ENCODE data around the gene SLC28A1.

Gene SLC28A1

GRCh38 chr15:84937144-84937543, 52.7 kb downstream of the SLC28A1 start:
- DNase-seq (ENCODE audit: low read depth in 1 of 2, low spot score in 1 of 2) = no peak

- no peak for DNase-seq (ENCODE audit: low read depth in 1 of 2, low spot score in 1 of 2)
Observed at GRCh38 chr15:84938726-84939125, 54.3 kb downstream of the SLC28A1 start.

GRCh38 chr15:84940399-84940798, 55.9 kb downstream of the SLC28A1 start:
- DNase-seq (ENCODE audit: low read depth in 1 of 2, low spot score in 1 of 2) = no peak

- DNase-seq (ENCODE audit: low read depth in 1 of 2, low spot score in 1 of 2) = no peak
Observed at GRCh38 chr15:84942456-84942855, 58.0 kb downstream of the SLC28A1 start.

GRCh38 chr15:84944311-84944710, 59.8 kb downstream of the SLC28A1 start:
- DNase-seq (ENCODE audit: low read depth in 1 of 2, low spot score in 1 of 2) = no peak

GRCh38 chr15:84944861-84945260, 60.4 kb downstream of the SLC28A1 start:
- DNase-seq (ENCODE audit: low read depth in 1 of 2, low spot score in 1 of 2) = no peak

GRCh38 chr15:84946772-84947489, 62.5 kb downstream of the SLC28A1 start:
- DNase-seq (ENCODE audit: low read depth in 1 of 2, low spot score in 1 of 2) = no peak

- no peak for DNase-seq (ENCODE audit: low read depth in 1 of 2, low spot score in 1 of 2)
Observed at GRCh38 chr15:84947947-84948830, 63.7 kb downstream of the SLC28A1 start.

- DNase-seq (ENCODE audit: low read depth in 1 of 2, low spot score in 1 of 2) = no peak
Observed at GRCh38 chr15:84949043-84949442, 64.6 kb downstream of the SLC28A1 start.

- DNase-seq (ENCODE audit: low read depth in 1 of 2, low spot score in 1 of 2) = no peak
Observed at GRCh38 chr15:84949845-84950569, 65.5 kb downstream of the SLC28A1 start.

- DNase-seq (ENCODE audit: low read depth in 1 of 2, low spot score in 1 of 2) = no peak
Observed at GRCh38 chr15:84950570-84951111, 66.2 kb downstream of the SLC28A1 start.

- no peak for DNase-seq (ENCODE audit: low read depth in 1 of 2, low spot score in 1 of 2)
Observed at GRCh38 chr15:84951736-84952135, 67.3 kb downstream of the SLC28A1 start.

GRCh38 chr15:84953136-84953535, 68.7 kb downstream of the SLC28A1 start:
- no peak for DNase-seq (ENCODE audit: low read depth in 1 of 2, low spot score in 1 of 2)

- DNase-seq (ENCODE audit: low read depth in 1 of 2, low spot score in 1 of 2) = no peak
Observed at GRCh38 chr15:84953726-84954125, 69.3 kb downstream of the SLC28A1 start.

- peak; percentile 11 to 13 for DNase-seq (ENCODE audit: low read depth in 1 of 2, low spot score in 1 of 2)
Observed at GRCh38 chr15:84955089-84955848, 70.8 kb downstream of the SLC28A1 start.

- no peak for DNase-seq (ENCODE audit: low read depth in 1 of 2, low spot score in 1 of 2)
Observed at GRCh38 chr15:84956199-84956598, 71.7 kb downstream of the SLC28A1 start.

- no peak for DNase-seq (ENCODE audit: low read depth in 1 of 2, low spot score in 1 of 2)
Observed at GRCh38 chr15:84960391-84961113, 76.1 kb downstream of the SLC28A1 start.

GRCh38 chr15:84961114-84961452, 76.6 kb downstream of the SLC28A1 start:
- no peak for DNase-seq (ENCODE audit: low read depth in 1 of 2, low spot score in 1 of 2)

- no peak for DNase-seq (ENCODE audit: low read depth in 1 of 2, low spot score in 1 of 2)
Observed at GRCh38 chr15:84961707-84962106, 77.2 kb downstream of the SLC28A1 start.

- no peak for DNase-seq (ENCODE audit: low read depth in 1 of 2, low spot score in 1 of 2)
Observed at GRCh38 chr15:84962955-84963354, 78.5 kb downstream of the SLC28A1 start.

All from activated CD4-positive, alpha-beta T cell treated with anti-CD3 and anti-CD28 coated beads, Interleukin-2, amount 50 U/mL, for 24 hours (primary cell).